Stimulated activated CD4-positive, alpha-beta T cell treated with anti-CD3 and anti-CD28 coated beads, Interleukin-1b, Interleukin-23, amount 100 ng/mL, for 4 hours (primary cell): ENCODE measurements around the gene NUP133.
"Not testable (repeated sequence)": the region's sequence is repeated elsewhere in the genome, so short reads cannot be mapped to it uniquely, and the experiment has no call there.

ENCODE experiments used
- DNase-seq, 2 donors: peaks; one replicate each; pipeline ENCODE4 v3.0.0-alpha.2; 2020; ENCODE audit warnings: low read depth in 2 of 2

NUP133 gene

DNA sequence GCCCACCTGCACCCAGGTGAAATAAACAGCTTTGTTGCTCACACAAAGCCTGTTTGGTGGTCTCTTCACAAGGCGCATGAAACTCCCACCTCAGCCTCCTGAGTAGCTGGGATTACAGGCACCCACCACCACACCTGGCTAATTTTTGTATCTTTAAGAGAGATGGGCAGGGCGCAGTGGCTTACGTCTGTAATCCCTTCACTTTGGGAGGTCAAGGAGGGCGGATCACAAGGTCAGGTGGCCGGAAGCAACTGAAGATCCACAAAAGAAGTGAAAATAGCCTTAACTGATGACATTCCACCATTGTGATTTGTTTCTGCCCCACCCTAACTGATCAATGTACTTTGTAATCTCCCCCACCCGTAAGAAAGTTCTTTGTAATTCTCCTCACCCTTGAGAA, 89.6 kb downstream of the NUP133 start:
- DNase-seq = not testable (repeated sequence)

DNA sequence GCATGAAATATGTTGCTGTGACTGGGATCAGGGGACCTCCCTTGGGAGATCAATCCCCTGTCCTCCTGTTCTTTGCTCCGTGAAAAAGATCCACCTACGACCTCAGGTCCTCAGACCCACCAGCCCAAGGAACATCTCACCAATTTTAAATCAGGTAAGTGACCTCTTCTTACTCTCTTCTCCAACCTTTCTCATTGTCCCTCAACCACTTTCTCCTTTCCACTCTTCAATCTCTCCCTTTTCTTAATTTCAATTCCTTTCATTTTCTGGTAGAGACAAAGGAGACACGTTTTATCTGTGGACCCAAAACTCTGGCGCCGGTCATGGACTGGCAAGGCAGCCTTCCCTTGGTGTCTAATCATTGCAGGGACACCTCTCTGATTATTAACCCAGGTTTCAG, 95.3 kb downstream of the NUP133 start:
- not testable (repeated sequence) for DNase-seq

DNA sequence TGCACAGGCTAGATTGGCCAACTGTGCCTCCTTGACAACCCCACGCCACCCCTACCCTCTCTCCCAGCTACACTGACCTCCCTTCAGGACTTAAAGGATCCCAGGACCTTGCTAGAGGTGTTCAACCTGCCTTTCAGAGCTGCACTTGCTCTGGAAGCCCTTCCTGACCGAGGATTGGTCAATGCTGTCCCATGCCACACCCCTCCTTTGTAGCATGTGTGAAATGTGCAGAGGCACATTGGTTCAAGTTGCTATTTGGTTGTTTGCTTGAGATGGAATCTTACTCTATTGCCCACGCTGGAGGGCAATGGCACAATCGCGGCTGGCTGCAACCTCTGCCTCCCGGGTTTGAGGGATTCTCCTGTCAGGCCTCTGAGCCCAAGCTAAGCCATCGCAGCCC, 96.1 kb downstream of the NUP133 start:
- no peak for DNase-seq

DNA sequence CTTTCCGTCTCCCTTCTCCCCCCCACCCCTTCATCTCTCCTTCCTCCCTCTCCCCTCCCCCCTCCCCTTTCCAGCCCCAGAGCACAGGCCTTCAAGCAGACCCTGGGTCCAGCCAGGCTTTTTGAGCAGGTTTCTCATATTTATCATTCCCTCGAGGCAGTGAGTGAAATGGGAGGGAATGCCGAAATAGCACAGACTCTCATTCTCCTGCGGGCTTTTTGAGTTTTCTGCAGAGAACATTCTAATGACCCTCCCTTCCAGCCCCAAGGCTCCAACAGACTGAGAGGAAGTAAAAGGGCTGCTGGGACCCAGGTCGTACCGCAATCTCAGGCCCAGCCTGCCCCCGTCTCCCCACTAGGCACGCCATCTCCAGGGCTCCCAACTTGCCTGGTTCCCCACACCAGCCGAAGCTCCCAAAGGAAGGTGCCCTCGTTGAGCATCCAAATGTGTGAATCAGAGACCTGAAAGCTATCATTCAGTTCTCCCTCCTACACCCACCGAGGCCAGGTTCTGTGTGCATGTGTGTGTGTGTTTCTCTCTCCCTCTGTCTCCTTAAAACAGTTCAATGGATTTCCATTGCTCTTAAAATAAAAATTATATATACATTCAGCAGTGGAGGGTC, 96.6 kb downstream of the NUP133 start:
- no peak for DNase-seq

DNA sequence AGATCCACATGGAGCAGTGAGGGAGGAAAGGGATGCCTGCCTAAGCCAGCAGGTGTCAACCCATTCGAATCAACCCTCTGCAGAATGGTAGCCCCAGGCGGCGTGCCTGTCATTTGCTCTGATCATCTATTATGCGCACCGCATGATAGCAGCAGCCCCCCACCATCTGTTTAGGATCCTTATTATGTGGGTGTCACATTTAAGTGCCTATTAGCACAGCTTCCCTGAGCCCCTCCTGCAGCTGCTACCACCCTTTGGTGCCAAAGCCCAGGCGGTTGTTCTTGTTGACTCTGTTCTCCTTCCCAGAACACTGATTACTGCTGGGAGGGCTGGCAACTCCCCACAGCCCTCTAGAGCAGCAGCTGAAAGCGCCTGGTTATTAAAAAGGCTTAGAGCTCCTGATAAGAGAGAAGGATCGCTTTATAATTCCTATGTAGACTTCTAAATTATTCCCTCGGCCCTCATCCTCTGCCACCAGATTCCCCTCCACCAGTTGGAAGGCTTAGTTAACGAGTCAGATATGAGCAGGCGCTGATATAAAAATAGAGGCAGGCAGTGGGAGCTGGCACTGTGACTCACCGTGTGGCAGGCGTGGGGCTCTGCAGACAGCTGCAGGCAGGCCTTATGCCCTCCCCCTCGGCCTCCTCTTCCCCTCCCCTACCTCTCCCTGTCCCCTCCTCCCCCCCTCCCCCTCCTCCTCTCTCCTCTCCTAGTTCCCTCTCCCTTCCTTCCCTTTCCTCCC, 97.3 kb downstream of the NUP133 start:
- no peak for DNase-seq

DNA sequence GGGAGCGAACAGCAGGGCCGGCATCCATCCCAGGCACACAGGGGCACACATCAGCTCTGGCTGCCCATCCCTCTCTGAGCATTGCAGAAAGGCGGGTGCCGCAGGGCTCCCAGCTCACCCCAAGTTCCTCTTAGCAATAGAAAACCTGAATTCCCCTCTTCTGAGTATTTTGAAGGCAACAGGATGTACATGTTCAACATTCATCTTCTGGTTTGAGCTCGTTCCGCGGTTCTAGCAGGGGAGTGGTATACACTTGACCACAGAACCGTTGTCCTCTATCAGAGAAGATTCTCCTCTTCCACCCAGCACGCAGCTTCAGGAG, 97.8 kb downstream of the NUP133 start:
- DNase-seq = no peak

DNA sequence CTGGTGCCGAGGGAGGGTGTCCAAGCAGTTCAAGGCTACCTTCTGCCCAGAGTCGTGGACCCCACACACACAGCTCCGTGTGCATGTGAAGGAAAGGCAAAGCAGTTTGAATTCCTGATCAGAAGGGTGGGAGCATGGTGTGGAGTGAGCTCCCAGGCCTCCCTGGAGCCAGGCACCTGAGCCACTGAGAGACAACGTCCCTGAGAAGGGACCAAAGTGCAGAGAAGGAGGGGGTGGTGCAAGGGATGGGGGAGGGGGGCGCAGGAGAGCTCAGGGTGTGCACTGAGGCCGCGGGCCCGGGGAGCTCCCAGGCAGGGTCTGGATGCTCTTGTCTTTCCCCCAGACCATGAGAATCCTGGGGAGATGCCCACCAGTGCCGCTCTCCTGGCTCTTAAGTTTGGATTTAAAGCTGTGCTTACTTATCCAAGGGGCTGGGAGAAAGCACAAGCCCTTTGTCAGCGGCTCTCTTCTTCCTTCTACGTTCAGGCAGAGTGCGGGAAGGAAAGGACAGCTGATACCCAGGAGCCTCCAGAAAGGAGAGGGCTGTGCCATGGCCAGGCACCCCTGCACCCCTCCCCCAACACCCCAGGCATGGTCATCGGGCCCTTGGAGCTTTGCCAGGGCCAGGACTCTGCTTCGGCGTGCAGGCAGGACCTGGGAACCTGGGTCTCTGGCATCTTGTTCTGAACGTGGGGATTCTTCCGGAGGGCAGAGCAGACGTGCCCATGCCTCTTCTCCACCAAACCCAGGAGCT, 98.3 kb downstream of the NUP133 start:
- no peak for DNase-seq

DNA sequence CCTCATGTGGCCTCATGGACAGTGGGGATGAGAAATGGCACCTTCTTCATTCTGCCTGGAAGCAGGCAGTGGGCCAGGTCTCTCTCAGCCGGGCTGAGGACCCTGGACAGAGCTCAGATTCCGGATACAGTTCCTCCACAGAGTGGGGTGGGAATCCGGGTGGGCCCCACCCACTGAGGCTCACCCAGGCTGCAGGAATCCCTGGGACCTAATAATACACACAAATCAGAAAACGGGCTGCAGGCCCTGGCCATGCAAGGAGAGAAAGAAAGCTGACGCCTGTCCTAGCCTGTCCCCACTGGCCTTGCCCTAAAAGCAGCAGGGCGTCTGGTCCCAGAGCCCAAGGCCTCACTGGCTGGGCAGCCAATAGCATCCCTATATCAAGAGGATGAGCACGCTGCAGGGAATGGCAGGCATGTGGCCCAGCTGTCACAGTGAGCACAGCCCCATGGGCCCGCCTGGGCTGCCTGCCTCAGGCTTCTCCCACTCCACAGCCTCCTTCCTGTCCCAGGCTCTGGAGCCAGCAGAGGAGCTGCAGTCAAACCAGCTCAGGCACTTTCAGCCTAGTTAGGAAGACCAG, 99.6 kb downstream of the NUP133 start:
- DNase-seq = no peak

DNA sequence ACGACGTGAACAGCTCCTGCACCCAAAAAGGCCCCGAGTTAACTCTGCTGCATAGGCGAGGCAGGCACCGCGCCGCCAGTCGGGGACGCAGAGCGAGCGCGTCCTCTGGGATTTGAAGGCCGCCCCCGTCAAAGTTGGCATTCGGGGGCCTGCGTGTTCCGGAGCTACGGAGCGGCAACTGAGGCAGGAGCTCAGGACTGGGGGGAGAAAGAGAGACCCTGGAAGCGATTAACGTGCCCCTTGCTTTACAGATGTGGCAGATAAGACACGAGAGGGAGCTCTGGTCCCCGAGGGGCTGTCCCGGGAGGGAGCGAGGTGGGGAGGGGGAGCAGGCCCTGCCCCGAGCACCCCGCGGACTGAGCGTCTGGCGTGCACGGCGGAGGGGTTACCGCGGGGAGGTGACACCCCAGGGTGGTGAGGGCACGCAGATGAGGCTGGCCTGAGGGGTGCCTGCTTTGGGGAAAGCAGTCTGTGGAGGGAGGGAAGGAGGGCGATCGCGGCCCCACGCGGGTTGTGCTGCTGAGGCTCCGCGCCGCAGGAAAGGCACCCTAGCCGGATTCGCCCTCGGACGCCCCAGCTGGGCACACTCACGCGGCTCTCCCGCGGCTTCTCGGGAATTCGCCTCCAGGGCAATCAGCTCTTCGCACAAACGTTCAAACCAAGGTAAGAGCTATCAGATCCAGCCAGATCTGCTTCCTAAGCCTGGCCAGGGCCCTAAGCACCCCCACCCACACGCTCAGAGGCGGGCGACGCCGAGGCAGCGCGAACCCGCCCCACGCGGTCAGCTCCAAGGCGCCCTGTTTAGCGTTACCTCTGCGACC, 100.7 kb downstream of the NUP133 start:
- DNase-seq = no peak

DNA sequence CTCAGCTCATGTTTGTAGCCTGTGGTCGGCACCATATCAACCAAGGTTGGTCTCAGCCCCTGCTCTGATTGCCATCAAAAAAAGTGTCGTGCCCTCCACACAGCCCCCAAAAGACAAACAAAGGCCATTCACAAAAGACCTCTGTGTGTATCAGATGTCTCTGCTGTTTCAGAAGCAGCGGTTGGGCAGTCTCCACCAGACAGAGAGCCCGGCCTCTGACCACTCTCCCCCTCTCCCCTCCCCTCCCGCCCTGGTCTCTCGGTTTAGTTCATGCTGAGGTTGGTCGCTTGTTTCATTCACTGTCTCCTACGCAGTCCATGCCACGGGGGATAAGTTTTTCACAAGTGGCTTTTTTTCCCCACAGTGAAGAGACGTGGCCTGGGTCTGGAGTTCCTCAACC, 101.3 kb downstream of the NUP133 start:
- no peak for DNase-seq

DNA sequence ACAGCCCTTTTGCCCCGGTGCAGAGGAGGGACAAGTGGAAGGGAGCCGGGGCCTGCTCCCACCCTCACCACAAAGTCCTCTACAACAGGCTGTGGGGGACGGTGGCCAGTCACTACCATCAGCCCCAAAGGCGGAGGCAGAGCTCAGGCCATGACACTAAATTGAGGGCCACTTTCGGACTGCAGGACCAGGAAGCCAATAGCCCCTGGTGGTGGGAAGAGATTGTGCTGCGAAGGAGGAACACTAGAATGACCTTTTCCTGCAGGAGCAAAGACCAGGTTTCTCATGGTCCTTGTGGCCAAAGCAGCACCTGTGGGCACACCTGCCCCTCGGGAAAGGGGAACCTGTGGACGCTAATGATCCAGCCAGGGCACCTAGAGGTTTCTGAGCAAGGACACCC, 104.6 kb downstream of the NUP133 start:
- DNase-seq = no peak

DNA sequence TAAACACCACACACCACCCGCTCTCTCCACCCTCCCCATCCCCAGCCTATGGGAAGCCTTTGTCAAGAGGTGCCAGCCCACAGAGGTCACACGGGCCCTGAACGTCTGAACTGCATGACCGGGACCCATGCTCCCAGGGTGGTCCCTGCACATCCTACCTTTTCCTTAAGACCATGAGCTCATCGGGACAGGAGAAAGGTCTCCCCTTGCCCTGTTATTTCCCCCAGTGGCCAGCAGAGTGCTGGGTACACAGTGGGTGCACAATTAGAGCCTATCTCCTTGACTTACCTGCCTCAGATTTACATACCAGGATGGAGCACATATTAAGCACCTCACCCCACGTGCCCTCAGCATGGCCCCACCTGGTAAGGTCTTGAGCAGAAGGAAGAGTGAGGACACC, 105.1 kb downstream of the NUP133 start:
- DNase-seq = no peak

DNA sequence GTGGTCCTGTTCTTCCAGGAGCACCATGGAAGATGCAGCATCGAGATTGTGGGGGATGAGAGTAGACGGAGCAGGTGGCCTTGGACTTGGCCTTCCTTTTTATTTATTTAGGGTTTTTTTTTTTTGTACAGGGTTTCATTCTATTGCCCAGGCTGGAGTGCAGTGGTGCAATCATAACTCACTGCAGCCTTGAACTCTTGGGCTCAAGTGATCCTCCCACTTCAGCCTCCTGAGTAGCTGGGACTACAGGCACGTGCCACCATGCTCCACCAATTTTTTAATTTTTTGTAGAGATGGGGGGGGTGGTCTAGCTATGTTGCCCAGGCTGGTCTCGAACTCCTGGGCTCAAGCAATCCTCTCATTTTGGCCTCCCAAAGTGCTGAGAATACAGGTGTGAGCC, 105.8 kb downstream of the NUP133 start:
- DNase-seq = not testable (repeated sequence)

DNA sequence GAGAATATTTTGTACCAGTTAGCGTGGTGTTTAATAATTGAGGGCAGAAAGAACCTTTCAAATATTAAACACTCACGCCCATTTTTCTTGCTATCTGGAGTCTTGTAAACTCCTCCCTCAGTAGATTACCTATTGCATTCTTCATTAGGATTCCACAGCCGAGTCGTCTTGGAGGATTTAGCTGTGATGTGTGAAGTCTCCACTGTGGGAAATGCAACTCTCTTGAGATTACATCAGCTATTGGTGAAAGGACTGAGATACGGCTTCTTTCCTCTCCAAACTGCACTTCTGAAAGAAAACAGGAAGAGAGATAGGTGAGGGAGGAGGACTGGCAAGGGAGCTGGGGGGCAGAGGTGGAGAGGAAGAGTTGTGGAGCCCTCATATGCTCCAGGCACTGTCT, 110.4 kb downstream of the NUP133 start:
- DNase-seq = no peak

DNA sequence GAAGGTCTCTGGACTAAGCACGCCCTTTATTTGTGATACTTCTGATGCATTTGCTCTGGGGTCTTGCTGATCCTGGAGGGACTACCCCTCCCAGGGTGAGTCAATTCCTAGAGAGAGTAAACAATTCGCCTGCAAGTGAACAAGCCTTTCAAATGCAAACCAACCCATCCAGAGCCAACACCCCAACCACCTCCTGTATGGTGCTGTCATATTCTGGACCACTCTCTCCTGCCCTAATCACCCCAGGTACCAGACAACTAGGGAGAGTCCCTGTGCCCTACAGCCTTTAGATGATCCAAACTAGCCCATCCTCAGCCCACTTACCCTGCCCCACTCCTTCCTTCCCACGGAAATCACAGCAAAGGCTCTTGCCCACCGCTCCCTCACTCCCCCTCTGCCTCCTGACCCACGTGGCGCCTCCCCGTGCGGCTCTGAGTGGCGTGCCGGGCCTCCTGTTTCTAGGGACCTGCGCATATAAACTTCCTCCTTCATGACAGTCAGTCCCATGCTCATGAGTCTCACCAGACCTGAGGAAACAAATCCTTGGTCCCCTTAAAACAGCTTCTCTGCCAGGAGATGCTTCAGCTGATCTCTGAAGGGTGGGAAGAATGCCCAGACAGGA, 111.4 kb downstream of the NUP133 start:
- DNase-seq = no peak

DNA sequence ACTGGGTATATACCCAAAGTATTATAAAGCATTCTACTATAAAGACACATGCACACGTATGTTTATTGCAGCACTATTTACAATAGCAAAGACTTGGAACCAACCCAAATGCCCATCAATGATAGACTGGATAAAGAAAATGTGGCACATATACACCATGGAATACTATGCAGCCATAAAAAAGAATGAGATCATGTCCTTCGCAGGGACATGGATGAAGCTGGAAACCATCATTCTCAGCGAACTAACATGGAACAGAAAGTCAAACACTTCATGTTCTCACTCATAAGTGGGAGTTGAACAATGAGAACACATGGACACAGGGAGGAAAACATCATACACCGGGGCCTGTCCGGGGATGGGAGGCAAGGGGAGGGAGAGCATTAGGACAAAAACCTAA, 113.6 kb downstream of the NUP133 start:
- not testable (repeated sequence) for DNase-seq

DNA sequence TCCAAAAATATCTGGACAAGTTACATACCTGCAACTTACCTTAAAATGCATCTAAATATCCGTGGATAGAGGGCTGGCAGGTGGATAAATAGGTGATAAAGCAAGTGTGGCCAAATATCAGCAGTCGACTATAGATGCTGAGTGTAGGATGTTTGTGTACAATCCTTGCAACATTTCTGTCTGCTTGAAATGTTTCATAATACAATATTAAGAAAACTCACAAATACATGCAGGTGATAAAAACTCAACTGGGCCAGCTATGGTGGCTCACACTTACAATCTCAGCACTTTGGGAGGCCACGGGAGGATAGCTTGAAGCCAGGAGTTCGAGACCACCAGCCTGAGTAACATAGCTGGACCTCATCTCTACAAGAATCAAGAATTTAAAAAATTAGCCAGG, 115.2 kb downstream of the NUP133 start:
- DNase-seq = no peak
